OCI-LY1 (cell line): ENCODE results near the gene C14orf180.

Source experiments
- CTCF ChIP-seq: fragments of 200-600 bp; sonication (generic), shearing (Covaris generic); IDR thresholded peaks from 2 replicates; pipeline ENCODE4 v1.5.1; 2017; ENCODE audit warnings: mild to moderate bottlenecking, antibody characterized with exemption, low read length, moderate library complexity, mixed read lengths
- EZH2 ChIP-seq: fragments of 200-600 bp; sonication (generic), shearing (Covaris generic); IDR thresholded peaks from 2 replicates; pipeline ENCODE4 v1.8.0; 2017; ENCODE audit warnings: borderline replicate concordance, mixed run types, mild to moderate bottlenecking, antibody characterized with exemption, low read length, moderate library complexity, mixed read lengths

GRCh38 chr14:104604458-104605449, 25.2 kb downstream of the C14orf180 start, which contains the start of gene TMEM179:
- no peak for TF ChIP-seq CTCF
- TF ChIP-seq EZH2, result no peak
